Neutrophil (primary cell): Measurements from ENCODE around the gene MOCS2.

ENCODE experiments used
- H3K27ac ChIP-seq: fragments of 200-600 bp; sonication (generic); 2 replicates; pipeline ENCODE4 v1.5.1; 2016; ENCODE audit warnings: mild to moderate bottlenecking, moderate library complexity
- H3K27me3 ChIP-seq: fragments of 200-600 bp; sonication (generic); 2 replicates; pipeline ENCODE4 v1.6.0; 2016; ENCODE audit warnings: mild to moderate bottlenecking
- H3K36me3 ChIP-seq: fragments of 200-600 bp; sonication (generic); 2 replicates; pipeline ENCODE4 v1.5.1; 2017
- H3K4me1 ChIP-seq, 2 experiments: fragments of 200-600 bp in 1 of 2; sonication (generic) in 1 of 2; 1 replicate in 1 of 2; 2 replicates in 1 of 2; pipeline versions ENCODE4 v1.5.1 to v1.6.1; 2013 to 2016; ENCODE audit warnings: low read depth in 1 of 2, low read length in 1 of 2, mild to moderate bottlenecking in 1 of 2, moderate library complexity in 1 of 2; ENCODE audit not compliant: control insufficient read depth in 1 of 2, insufficient read depth in 1 of 2
- H3K4me3 ChIP-seq, 2 experiments: fragments of 200-600 bp in 1 of 2; sonication (generic) in 1 of 2; 1 replicate in 1 of 2; 2 replicates in 1 of 2; pipeline ENCODE4 v1.5.1; 2013 to 2016; ENCODE audit warnings: low read depth in 1 of 2, low read length in 1 of 2, mild to moderate bottlenecking in 1 of 2, moderate library complexity in 1 of 2
- H3K9me3 ChIP-seq: fragments of 200-600 bp; sonication (generic); 2 replicates; pipeline ENCODE4 v1.5.1; 2016
- TF ChIP-seq, protein P1 (sequence below): fragments of 200-600 bp; sonication (generic); IDR thresholded peaks from 2 replicates; pipeline ENCODE4 v1.5.1; 2016; ENCODE audit warnings: antibody characterized with exemption

Gene MOCS2

GRCh38 chr5:53109056-53109442 lies 508 bp downstream of the MOCS2 start:
- H3K4me3 ChIP-seq: peak overlapping the region; percentile 70 to 81

GRCh38 chr5:53105611-53106300 lies 3.8 kb downstream of the MOCS2 start:
- H3K4me1 ChIP-seq: peaks cover 11% of the 10 kb centered on the region in 2 experiments
- H3K4me3 ChIP-seq: no peak overlapping the region
- H3K36me3 ChIP-seq: peaks cover 3% of the 10 kb centered on the region
- TF ChIP-seq, protein P1, sequence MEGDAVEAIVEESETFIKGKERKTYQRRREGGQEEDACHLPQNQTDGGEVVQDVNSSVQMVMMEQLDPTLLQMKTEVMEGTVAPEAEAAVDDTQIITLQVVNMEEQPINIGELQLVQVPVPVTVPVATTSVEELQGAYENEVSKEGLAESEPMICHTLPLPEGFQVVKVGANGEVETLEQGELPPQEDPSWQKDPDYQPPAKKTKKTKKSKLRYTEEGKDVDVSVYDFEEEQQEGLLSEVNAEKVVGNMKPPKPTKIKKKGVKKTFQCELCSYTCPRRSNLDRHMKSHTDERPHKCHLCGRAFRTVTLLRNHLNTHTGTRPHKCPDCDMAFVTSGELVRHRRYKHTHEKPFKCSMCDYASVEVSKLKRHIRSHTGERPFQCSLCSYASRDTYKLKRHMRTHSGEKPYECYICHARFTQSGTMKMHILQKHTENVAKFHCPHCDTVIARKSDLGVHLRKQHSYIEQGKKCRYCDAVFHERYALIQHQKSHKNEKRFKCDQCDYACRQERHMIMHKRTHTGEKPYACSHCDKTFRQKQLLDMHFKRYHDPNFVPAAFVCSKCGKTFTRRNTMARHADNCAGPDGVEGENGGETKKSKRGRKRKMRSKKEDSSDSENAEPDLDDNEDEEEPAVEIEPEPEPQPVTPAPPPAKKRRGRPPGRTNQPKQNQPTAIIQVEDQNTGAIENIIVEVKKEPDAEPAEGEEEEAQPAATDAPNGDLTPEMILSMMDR: no peak
- H3K27me3 ChIP-seq: peaks cover 12% of the 10 kb centered on the region
- no peaks in the 10 kb centered on the region for H3K9me3 ChIP-seq
- H3K27ac ChIP-seq: no peak overlapping the region

More at GRCh38 chr5:53109056-53109442, 508 bp downstream of the MOCS2 start:
- Histone ChIP-seq H3K36me3 (peaks cover 3% of the 10 kb centered on the region), H3K27me3 (peaks cover 12% of the 10 kb centered on the region), H3K9me3 (no peaks in the 10 kb centered on the region), H3K4me1 (peaks cover 11% of the 10 kb centered on the region in 2 experiments), H3K27ac (no peak overlapping the region)
- TF ChIP-seq, protein P1: no peak

DNA sequence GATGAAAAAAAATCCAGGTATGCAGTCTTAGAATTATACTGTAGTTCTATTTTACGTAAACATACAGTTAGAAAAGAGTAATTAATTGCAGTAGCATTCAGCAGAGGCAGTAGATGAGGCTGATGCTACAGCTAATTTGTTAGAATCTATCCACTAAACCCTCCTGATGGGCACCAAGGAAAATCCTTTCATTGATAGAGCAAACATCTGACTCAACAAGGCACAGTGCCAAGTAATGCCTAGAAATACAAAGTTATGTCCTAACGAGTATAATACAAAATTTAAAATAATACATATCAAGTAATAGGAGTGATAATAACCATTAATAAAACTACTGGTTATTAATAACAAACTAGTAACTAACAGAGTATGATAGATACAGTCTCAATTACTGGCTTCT lies 9.0 kb downstream of the MOCS2 start:
- Histone ChIP-seq H3K27me3 (no peaks in the 10 kb centered on the region), H3K9me3 (no peaks in the 10 kb centered on the region), H3K27ac (no peak overlapping the region), H3K4me1 (no peaks in the 10 kb centered on the region), H3K36me3 (peaks cover 19% of the 10 kb centered on the region), H3K4me3 (no peak overlapping the region)
- TF ChIP-seq, protein P1: no peak

GRCh38 chr5:53099546-53099945 lies 10.0 kb downstream of the MOCS2 start:
- no peak overlapping the region for H3K4me3 ChIP-seq
- peaks cover 19% of the 10 kb centered on the region for H3K36me3 ChIP-seq

DNA sequence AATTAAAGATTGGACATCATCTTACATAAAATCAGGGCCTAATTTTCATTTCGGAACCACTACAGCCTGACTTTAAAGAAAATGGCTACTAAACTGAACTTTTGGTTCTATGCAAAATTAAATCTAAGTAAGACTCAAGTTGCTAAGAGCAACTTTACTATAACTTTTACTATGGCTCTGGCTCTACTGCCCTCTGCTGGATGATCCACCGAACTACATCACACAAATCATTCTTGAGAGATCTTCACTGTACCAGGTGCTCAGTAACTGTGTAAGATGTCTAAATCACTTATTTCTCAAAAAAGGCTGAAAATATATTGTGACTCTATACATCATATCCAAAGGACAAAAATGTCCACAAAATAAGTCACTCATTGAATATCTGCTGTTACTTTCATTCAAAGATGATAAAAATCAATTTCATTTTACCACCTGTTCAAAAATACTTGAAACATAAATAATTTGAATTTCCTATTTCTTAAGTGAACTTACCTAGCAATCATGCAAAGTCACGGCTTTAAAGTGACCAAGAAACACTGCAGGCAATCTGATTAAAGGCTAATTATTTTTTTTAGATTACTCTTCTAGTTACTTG lies 13.5 kb downstream of the MOCS2 start:
- no peak overlapping the region for H3K27ac ChIP-seq
- no peak overlapping the region for H3K4me3 ChIP-seq
- H3K36me3 ChIP-seq: peaks cover 19% of the 10 kb centered on the region
- TF ChIP-seq, protein P1: peak; percentile 89
- no peaks in the 10 kb centered on the region for H3K4me1 ChIP-seq
- H3K27me3 ChIP-seq: no peaks in the 10 kb centered on the region
- H3K9me3 ChIP-seq: no peaks in the 10 kb centered on the region

More at GRCh38 chr5:53099546-53099945, 10.0 kb downstream of the MOCS2 start:
- Histone ChIP-seq H3K9me3 (no peaks in the 10 kb centered on the region), H3K27me3 (no peaks in the 10 kb centered on the region), H3K4me1 (no peaks in the 10 kb centered on the region), H3K27ac (no peak overlapping the region)
- TF ChIP-seq, protein P1: no peak
